ENCODE measurements around the gene TBC1D30. TPM values are rescaled to one million over a fixed set of nuclear protein-coding genes. Genes with fewer than 3 reads are reported as not detected.

The TBC1D30 gene
- total RNA-seq, 1 donor from 2014 or later, result 3.7 TPM

- H3K4me3 ChIP-seq (ENCODE audit: low read depth, low read length), result no peak overlapping the region
- TF ChIP-seq, protein P1, sequence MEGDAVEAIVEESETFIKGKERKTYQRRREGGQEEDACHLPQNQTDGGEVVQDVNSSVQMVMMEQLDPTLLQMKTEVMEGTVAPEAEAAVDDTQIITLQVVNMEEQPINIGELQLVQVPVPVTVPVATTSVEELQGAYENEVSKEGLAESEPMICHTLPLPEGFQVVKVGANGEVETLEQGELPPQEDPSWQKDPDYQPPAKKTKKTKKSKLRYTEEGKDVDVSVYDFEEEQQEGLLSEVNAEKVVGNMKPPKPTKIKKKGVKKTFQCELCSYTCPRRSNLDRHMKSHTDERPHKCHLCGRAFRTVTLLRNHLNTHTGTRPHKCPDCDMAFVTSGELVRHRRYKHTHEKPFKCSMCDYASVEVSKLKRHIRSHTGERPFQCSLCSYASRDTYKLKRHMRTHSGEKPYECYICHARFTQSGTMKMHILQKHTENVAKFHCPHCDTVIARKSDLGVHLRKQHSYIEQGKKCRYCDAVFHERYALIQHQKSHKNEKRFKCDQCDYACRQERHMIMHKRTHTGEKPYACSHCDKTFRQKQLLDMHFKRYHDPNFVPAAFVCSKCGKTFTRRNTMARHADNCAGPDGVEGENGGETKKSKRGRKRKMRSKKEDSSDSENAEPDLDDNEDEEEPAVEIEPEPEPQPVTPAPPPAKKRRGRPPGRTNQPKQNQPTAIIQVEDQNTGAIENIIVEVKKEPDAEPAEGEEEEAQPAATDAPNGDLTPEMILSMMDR (IDR thresholded peaks at IDR 0.05; ENCODE audit: insufficient read depth, low read length, poor library complexity, severe bottlenecking), result no peak
- H3K27me3 ChIP-seq (ENCODE audit: control insufficient read depth, insufficient read depth, low read length), result no peaks in the 10 kb centered on the region
- DNase-seq (ENCODE audit: low read depth), result no peak
- H3K36me3 ChIP-seq (ENCODE audit: control insufficient read depth, insufficient read depth, low read length), result no peaks in the 10 kb centered on the region
Observed at GRCh38 chr12:64792128-64792527, 32.3 kb upstream of the TBC1D30 start.

- no peak for DNase-seq (ENCODE audit: low read depth)
Observed at GRCh38 chr12:64793610-64794009, 30.8 kb upstream of the TBC1D30 start.

DNA sequence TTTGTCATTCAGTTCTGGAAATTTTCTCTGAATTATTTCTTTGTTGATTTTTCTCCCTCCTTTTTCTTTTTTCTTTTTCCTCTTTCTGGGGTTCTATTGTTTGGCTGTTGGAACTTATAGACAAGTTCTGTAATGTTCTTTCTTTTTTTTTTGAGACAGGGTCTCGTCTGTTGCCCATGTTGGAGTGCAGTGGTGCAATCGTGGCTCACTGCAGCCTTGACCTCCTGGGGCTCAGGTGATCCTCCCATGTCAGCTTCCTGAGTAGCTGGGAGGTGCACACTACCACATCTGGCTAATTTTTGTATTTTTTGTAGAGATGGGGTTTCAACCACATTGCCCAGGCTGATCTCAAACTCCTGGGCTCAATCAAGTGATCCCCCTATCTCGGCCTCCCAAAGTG lies 30.1 kb upstream of the TBC1D30 start:
- Histone ChIP-seq H3K36me3 (ENCODE audit: control insufficient read depth, insufficient read depth, low read length) (no peaks in the 10 kb centered on the region), H3K4me3 (ENCODE audit: low read depth, low read length) (no peak overlapping the region), H3K27me3 (ENCODE audit: control insufficient read depth, insufficient read depth, low read length) (no peaks in the 10 kb centered on the region)
- no peak for DNase-seq (ENCODE audit: low read depth)
- TF ChIP-seq, protein P1 (IDR thresholded peaks at IDR 0.05; ENCODE audit: insufficient read depth, low read length, poor library complexity, severe bottlenecking), result no peak

More at GRCh38 chr12:64793610-64794009, 30.8 kb upstream of the TBC1D30 start:
- Histone ChIP-seq H3K4me3 (ENCODE audit: low read depth, low read length) (no peak overlapping the region), H3K27me3 (ENCODE audit: control insufficient read depth, insufficient read depth, low read length) (no peaks in the 10 kb centered on the region), H3K36me3 (ENCODE audit: control insufficient read depth, insufficient read depth, low read length) (no peaks in the 10 kb centered on the region)
- TF ChIP-seq, protein P1 (IDR thresholded peaks at IDR 0.05; ENCODE audit: insufficient read depth, low read length, poor library complexity, severe bottlenecking), result no peak

DNA sequence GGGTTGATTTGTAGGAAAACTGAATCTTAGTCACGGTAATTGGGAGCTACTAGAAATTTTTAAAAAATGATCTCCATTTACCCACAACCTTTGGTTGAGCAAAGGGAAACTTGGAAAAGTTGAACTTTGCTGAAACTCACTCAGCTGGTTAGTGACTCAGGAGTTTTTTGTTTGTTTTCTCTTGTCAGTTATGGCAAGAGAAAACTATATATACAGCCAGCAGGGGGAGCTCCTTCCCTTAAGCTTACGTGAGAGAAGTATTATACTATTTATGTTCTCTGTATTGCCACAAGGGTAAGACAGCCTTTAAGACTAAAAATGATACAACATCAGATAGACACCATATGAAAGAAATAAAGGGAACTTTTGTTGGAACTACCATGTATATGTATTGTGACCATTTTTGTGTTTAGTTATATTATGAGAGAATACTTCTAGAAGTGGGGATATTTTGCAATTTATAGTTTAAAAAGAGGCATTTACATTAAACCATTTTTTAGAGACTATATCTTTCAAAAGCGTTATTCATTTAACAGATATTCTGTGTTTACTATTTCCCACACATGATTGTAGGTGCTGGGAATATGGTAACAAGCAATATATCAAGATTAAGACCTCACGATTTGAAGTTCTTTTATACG lies 28.1 kb upstream of the TBC1D30 start:
- Histone ChIP-seq H3K4me3 (ENCODE audit: low read depth, low read length) (no peak overlapping the region), H3K36me3 (ENCODE audit: control insufficient read depth, insufficient read depth, low read length) (no peaks in the 10 kb centered on the region), H3K27me3 (ENCODE audit: control insufficient read depth, insufficient read depth, low read length) (no peaks in the 10 kb centered on the region)
- DNase-seq (ENCODE audit: low read depth), result peak; percentile 78
- TF ChIP-seq, protein P1 (IDR thresholded peaks at IDR 0.05; ENCODE audit: insufficient read depth, low read length, poor library complexity, severe bottlenecking), result peak; percentile 81

GRCh38 chr12:64797156-64797555 lies 27.3 kb upstream of the TBC1D30 start:
- Histone ChIP-seq H3K27me3 (ENCODE audit: control insufficient read depth, insufficient read depth, low read length) (no peaks in the 10 kb centered on the region), H3K4me3 (ENCODE audit: low read depth, low read length) (no peak overlapping the region), H3K36me3 (ENCODE audit: control insufficient read depth, insufficient read depth, low read length) (no peaks in the 10 kb centered on the region)
- TF ChIP-seq, protein P1 (IDR thresholded peaks at IDR 0.05; ENCODE audit: insufficient read depth, low read length, poor library complexity, severe bottlenecking), result no peak
- DNase-seq (ENCODE audit: low read depth), result no peak

DNA sequence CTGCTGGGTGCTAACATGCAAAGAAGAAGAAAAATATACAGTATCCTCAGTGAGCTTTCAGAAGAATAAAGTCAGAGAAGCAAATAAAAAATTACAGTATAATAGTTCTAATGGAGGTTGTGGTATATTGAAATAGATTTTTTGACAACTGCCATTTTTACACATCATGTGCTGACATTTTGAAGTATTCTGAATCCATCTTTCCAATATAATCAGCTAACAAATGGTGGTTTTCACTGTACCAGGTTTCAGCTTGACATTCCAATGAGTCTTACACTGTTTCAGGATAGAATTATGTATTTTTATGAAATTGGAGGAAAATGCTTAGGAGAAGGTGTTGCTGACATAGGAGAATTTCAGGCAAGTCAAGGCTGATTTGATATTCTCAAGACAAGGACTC lies 26.3 kb upstream of the TBC1D30 start:
- Histone ChIP-seq H3K4me3 (ENCODE audit: low read depth, low read length) (no peak overlapping the region), H3K27me3 (ENCODE audit: control insufficient read depth, insufficient read depth, low read length) (no peaks in the 10 kb centered on the region), H3K36me3 (ENCODE audit: control insufficient read depth, insufficient read depth, low read length) (no peaks in the 10 kb centered on the region)
- TF ChIP-seq, protein P1 (IDR thresholded peaks at IDR 0.05; ENCODE audit: insufficient read depth, low read length, poor library complexity, severe bottlenecking), result no peak
- DNase-seq (ENCODE audit: low read depth), result no peak
